ENCODE data around the gene AQP2. TPM values are rescaled to one million over a fixed set of nuclear protein-coding genes. Genes with fewer than 3 reads are reported as not detected.

AQP2 gene
- total RNA-seq, 2 donors from 2014 or later: 3.0 TPM; not detected in 1

GRCh38 chr12:49951411-49952240 lies 1.1 kb downstream of the AQP2 start:
- Histone ChIP-seq H3K4me3 (no peak overlapping the region), H3K4me1 (ENCODE audit: control insufficient read depth in 1 of 2, low read depth in 2 of 2) (no peaks in the 10 kb centered on the region), H3K27me3 (replicated peaks; ENCODE audit: insufficient read depth) (no peaks in the 10 kb centered on the region), H3K36me3 (no peaks in the 10 kb centered on the region), H3K9me3 (no peaks in the 10 kb centered on the region), H3K27ac (no peak overlapping the region)
- DNase-seq (ENCODE audit: low spot score) (no peak), ATAC-seq (ENCODE audit: insufficient number of reproducible peaks, low FRiP score, low read depth) (no peak)
- no peak for TF ChIP-seq CTCF (IDR thresholded peaks at IDR 0.05)

GRCh38 chr12:49952391-49953055 lies 2.0 kb downstream of the AQP2 start:
- Histone ChIP-seq H3K4me1 (ENCODE audit: control insufficient read depth in 1 of 2, low read depth in 2 of 2) (no peaks in the 10 kb centered on the region), H3K27ac (no peak overlapping the region), H3K36me3 (no peaks in the 10 kb centered on the region), H3K4me3 (no peak overlapping the region), H3K27me3 (replicated peaks; ENCODE audit: insufficient read depth) (no peaks in the 10 kb centered on the region), H3K9me3 (no peaks in the 10 kb centered on the region)
- no peak for TF ChIP-seq CTCF (IDR thresholded peaks at IDR 0.05)
- DNase-seq (ENCODE audit: low spot score) (no peak), ATAC-seq (ENCODE audit: insufficient number of reproducible peaks, low FRiP score, low read depth) (no peak)

GRCh38 chr12:49953151-49953550 lies 2.6 kb downstream of the AQP2 start:
- no peaks in the 10 kb centered on the region for H3K27me3 ChIP-seq (replicated peaks; ENCODE audit: insufficient read depth)
- no peaks in the 10 kb centered on the region for H3K9me3 ChIP-seq
- H3K4me3 ChIP-seq: no peak overlapping the region
- TF ChIP-seq CTCF (IDR thresholded peaks at IDR 0.05): no peak
- no peaks in the 10 kb centered on the region for H3K4me1 ChIP-seq (ENCODE audit: control insufficient read depth in 1 of 2, low read depth in 2 of 2)
- H3K27ac ChIP-seq: no peak overlapping the region
- DNase-seq (ENCODE audit: low spot score) (no peak), ATAC-seq (ENCODE audit: insufficient number of reproducible peaks, low FRiP score, low read depth) (no peak)
- no peaks in the 10 kb centered on the region for H3K36me3 ChIP-seq

GRCh38 chr12:49953961-49954846 lies 3.7 kb downstream of the AQP2 start:
- Histone ChIP-seq H3K4me1 (ENCODE audit: control insufficient read depth in 1 of 2, low read depth in 2 of 2) (no peaks in the 10 kb centered on the region), H3K4me3 (no peak overlapping the region), H3K9me3 (no peaks in the 10 kb centered on the region), H3K27ac (no peak overlapping the region), H3K36me3 (no peaks in the 10 kb centered on the region), H3K27me3 (replicated peaks; ENCODE audit: insufficient read depth) (no peaks in the 10 kb centered on the region)
- no peak for TF ChIP-seq CTCF (IDR thresholded peaks at IDR 0.05)
- DNase-seq (ENCODE audit: low spot score) (no peak), ATAC-seq (ENCODE audit: insufficient number of reproducible peaks, low FRiP score, low read depth) (no peak)
